MCF 10A (cell line): ENCODE data around the gene PRKCZ. TPM values are rescaled to one million over a fixed set of nuclear protein-coding genes. Genes with fewer than 3 reads are reported as not detected.

Experiments
- BruUV-seq: library from RNA; stranded (reverse); fragments of 400-500 nt; replicated peaks from 2 replicates; lab custom pipeline; 2021; lab: Mats Ljungman, UMichigan
- CTCF ChIA-PET: fragments of 300-600 bp; sonication (Branson Sonifier 250); formaldehyde crosslinking; extraction: SDS; loops from one replicate; lab custom pipeline; 2021; ENCODE audit warnings: antibody characterized with exemption, inconsistent platforms; lab: Yijun Ruan, JAX
- POLR2A ChIA-PET: fragments of 300-600, 350-650 bp; sonication (Branson Sonifier 250); formaldehyde crosslinking; extraction: SDS; loops from one replicate; lab custom pipeline; 2020; ENCODE audit warnings: antibody characterized with exemption, inconsistent platforms; lab: Yijun Ruan, JAX
- DNase-seq: peaks from one replicate; pipeline ENCODE4 v3.0.0-alpha.2; 2018; ENCODE audit not compliant: unreplicated experiment
- H3K27ac Mint-ChIP-seq: one replicate; pipeline ENCODE4 v1.8.0; 2022; ENCODE audit warnings: mild to moderate bottlenecking, low read depth, mixed read lengths; ENCODE audit not compliant: unreplicated experiment
- H3K27me3 Mint-ChIP-seq: one replicate; pipeline ENCODE4 v1.8.0; 2022; ENCODE audit warnings: mixed read lengths; ENCODE audit not compliant: insufficient read depth, unreplicated experiment
- H3K36me3 Mint-ChIP-seq: one replicate; pipeline ENCODE4 v1.8.0; 2022; ENCODE audit warnings: mild to moderate bottlenecking, moderate library complexity, mixed read lengths; ENCODE audit not compliant: insufficient read depth, unreplicated experiment
- H3K4me1 Mint-ChIP-seq: one replicate; pipeline ENCODE4 v1.8.0; 2022; ENCODE audit warnings: mixed read lengths; ENCODE audit not compliant: insufficient read depth, unreplicated experiment
- H3K4me3 Mint-ChIP-seq: one replicate; pipeline ENCODE4 v1.8.0; 2022; ENCODE audit warnings: mild to moderate bottlenecking, moderate library complexity, mixed read lengths; ENCODE audit not compliant: unreplicated experiment
- H3K9me3 Mint-ChIP-seq: one replicate; pipeline ENCODE4 v1.8.0; 2022; ENCODE audit warnings: mixed read lengths; ENCODE audit not compliant: unreplicated experiment
- CTCF ChIP-seq: fragments of 200-600 bp; IDR thresholded peaks from one replicate; pipeline ENCODE4 v1.8.0; 2022; ENCODE audit warnings: antibody characterized with exemption, mild to moderate bottlenecking; ENCODE audit not compliant: unreplicated experiment
- intact Hi-C: fragments of 100-400 bp; cut with micrococcal nuclease; formaldehyde crosslinking; loops from 2 replicates; pipeline ENCODE4 v1.14.1; 2022
- total RNA-seq: library from RNA; stranded (reverse); gene quantifications from 2 replicates; pipeline ENCODE4 v1.2.3, GENCODE V29; 2022

PRKCZ gene
- total RNA-seq, 1 experiment from 2014 or later, result 24.9 TPM

GRCh38 chr1:2061065-2061778, 11.0 kb downstream of the PRKCZ start:
- intact Hi-C loops, result no loop called here
- Mint-ChIP-seq H3K36me3 (peaks cover 34% of the 10 kb centered on the region), H3K9me3 (no peaks in the 10 kb centered on the region), H3K4me3 (no peak overlapping the region), H3K27me3 (no peaks in the 10 kb centered on the region), H3K4me1 (no peaks in the 10 kb centered on the region), H3K27ac (no peak overlapping the region)
- no peak for DNase-seq
- ChIA-PET POLR2A (no interaction called here), CTCF (no interaction called here)
- BruUV-seq, result no TSS peak
- no peak for TF ChIP-seq CTCF

GRCh38 chr1:2065699-2066098, 15.5 kb downstream of the PRKCZ start:
- no TSS peak for BruUV-seq
- H3K4me1 Mint-ChIP-seq, result no peaks in the 10 kb centered on the region
- no peak overlapping the region for H3K27ac Mint-ChIP-seq
- no peak overlapping the region for H3K4me3 Mint-ChIP-seq
- ChIA-PET CTCF (no interaction called here), POLR2A (no interaction called here)
- DNase-seq, result no peak
- peaks cover 20% of the 10 kb centered on the region for H3K36me3 Mint-ChIP-seq
- no peaks in the 10 kb centered on the region for H3K9me3 Mint-ChIP-seq
- H3K27me3 Mint-ChIP-seq, result no peaks in the 10 kb centered on the region
- intact Hi-C loops, result no loop called here
- TF ChIP-seq CTCF, result no peak

- ChIA-PET CTCF (no interaction called here), POLR2A (no interaction called here)
- H3K36me3 Mint-ChIP-seq, result peaks cover 11% of the 10 kb centered on the region
- no peak for TF ChIP-seq CTCF
- intact Hi-C loops, result no loop called here
- no peak overlapping the region for H3K4me3 Mint-ChIP-seq
- H3K4me1 Mint-ChIP-seq, result no peaks in the 10 kb centered on the region
- no peaks in the 10 kb centered on the region for H3K27me3 Mint-ChIP-seq
- no peak overlapping the region for H3K27ac Mint-ChIP-seq
- H3K9me3 Mint-ChIP-seq, result no peaks in the 10 kb centered on the region
- no peak for DNase-seq
- no TSS peak for BruUV-seq
These were observed 17.2 kb downstream of the PRKCZ start for GRCh38 chr1:2067393-2067792.

- Mint-ChIP-seq H3K4me3 (no peak overlapping the region), H3K36me3 (peaks cover 7% of the 10 kb centered on the region), H3K27me3 (no peaks in the 10 kb centered on the region), H3K4me1 (no peaks in the 10 kb centered on the region), H3K9me3 (no peaks in the 10 kb centered on the region), H3K27ac (no peak overlapping the region)
- TF ChIP-seq CTCF, result no peak
- intact Hi-C loops, result no loop called here
- no TSS peak for BruUV-seq
- ChIA-PET CTCF (interaction anchor here (0.7 kb wide), 1 partner anchor 24 kb away, joined by 3 read pairs; no protein-coding TSS in a partner anchor), POLR2A (no interaction called here)
- DNase-seq, result no peak
These were observed 17.8 kb downstream of the PRKCZ start for GRCh38 chr1:2067981-2068380.
